Calu3 (cell line): ENCODE measurements around the gene LRBA. TPM values are rescaled to one million over a fixed set of nuclear protein-coding genes. Genes with fewer than 3 reads are reported as not detected.

ENCODE experiments used
- BruUV-seq: library from RNA; stranded (reverse); fragments of 400-500 nt; replicated peaks from 2 replicates; lab custom pipeline; 2021; lab: Mats Ljungman, UMichigan
- CTCF ChIA-PET: fragments of 300-600 bp; sonication (Branson Sonifier 250); formaldehyde crosslinking; loops from one replicate; lab custom pipeline; 2022; ENCODE audit warnings: antibody characterized with exemption; lab: Charles Lee
- DNase-seq: peaks from one replicate; pipeline ENCODE4 v3.0.0; 2022
- H3K27ac Mint-ChIP-seq: one replicate; pipeline ENCODE4 v1.8.0; 2022; ENCODE audit warnings: mixed read lengths; ENCODE audit not compliant: unreplicated experiment
- H3K27me3 Mint-ChIP-seq: one replicate; pipeline ENCODE4 v1.8.0; 2022; ENCODE audit warnings: mixed read lengths; ENCODE audit not compliant: unreplicated experiment
- H3K36me3 Mint-ChIP-seq: one replicate; pipeline ENCODE4 v1.8.0; 2022; ENCODE audit warnings: mild to moderate bottlenecking, moderate library complexity, mixed read lengths; ENCODE audit not compliant: insufficient read depth, unreplicated experiment
- H3K4me1 Mint-ChIP-seq: one replicate; pipeline ENCODE4 v1.8.0; 2022; ENCODE audit warnings: mild to moderate bottlenecking, low read depth, mixed read lengths; ENCODE audit not compliant: unreplicated experiment
- H3K4me3 Mint-ChIP-seq: one replicate; pipeline ENCODE4 v1.8.0; 2022; ENCODE audit warnings: mild to moderate bottlenecking, low read depth, moderate library complexity, mixed read lengths; ENCODE audit not compliant: unreplicated experiment
- H3K9me3 Mint-ChIP-seq: one replicate; pipeline ENCODE4 v1.8.0; 2022; ENCODE audit warnings: low read depth, mixed read lengths; ENCODE audit not compliant: unreplicated experiment
- intact Hi-C: fragments of 100-400 bp; cut with micrococcal nuclease; formaldehyde crosslinking; loops from one replicate; pipeline ENCODE4 v1.10.0; 2022; ENCODE audit not compliant: unreplicated experiment
- total RNA-seq: library from RNA; stranded (reverse); gene quantifications from 2 replicates; pipeline ENCODE4 v1.2.3, GENCODE V29; 2022
- TF ChIP-seq, protein P1 (sequence below): fragments of 200-600 bp; IDR thresholded peaks from one replicate; pipeline ENCODE4 v1.8.0; 2022; ENCODE audit warnings: antibody characterized with exemption; ENCODE audit not compliant: unreplicated experiment

The LRBA gene
- total RNA-seq, 1 experiment from 2014 or later, result 49.0 TPM

DNA sequence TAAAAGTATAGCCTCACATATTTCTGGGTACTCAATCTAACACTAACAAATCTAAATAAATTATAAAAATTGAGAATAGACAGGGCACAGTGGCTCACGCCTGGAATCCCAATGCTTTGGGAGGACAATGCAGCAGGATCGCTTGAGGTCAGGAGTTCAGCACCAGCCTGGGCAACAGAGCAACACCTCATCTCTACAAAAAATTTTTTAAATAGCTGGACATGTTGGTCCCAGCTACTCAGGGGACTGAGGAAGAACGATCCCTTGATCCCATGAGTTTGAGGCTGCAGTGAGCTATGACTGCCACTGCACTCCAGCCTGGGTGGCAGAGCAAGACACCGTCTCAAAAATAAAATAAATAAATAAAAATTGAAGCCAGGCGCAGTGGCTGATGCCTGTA lies 192.7 kb downstream of the LRBA start:
- no peak for DNase-seq
- TF ChIP-seq, protein P1, sequence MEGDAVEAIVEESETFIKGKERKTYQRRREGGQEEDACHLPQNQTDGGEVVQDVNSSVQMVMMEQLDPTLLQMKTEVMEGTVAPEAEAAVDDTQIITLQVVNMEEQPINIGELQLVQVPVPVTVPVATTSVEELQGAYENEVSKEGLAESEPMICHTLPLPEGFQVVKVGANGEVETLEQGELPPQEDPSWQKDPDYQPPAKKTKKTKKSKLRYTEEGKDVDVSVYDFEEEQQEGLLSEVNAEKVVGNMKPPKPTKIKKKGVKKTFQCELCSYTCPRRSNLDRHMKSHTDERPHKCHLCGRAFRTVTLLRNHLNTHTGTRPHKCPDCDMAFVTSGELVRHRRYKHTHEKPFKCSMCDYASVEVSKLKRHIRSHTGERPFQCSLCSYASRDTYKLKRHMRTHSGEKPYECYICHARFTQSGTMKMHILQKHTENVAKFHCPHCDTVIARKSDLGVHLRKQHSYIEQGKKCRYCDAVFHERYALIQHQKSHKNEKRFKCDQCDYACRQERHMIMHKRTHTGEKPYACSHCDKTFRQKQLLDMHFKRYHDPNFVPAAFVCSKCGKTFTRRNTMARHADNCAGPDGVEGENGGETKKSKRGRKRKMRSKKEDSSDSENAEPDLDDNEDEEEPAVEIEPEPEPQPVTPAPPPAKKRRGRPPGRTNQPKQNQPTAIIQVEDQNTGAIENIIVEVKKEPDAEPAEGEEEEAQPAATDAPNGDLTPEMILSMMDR, result no peak
- Mint-ChIP-seq H3K4me3 (no peak overlapping the region), H3K4me1 (no peaks in the 10 kb centered on the region), H3K27me3 (no peaks in the 10 kb centered on the region), H3K27ac (no peak overlapping the region), H3K9me3 (no peaks in the 10 kb centered on the region), H3K36me3 (no peaks in the 10 kb centered on the region)
- CTCF ChIA-PET, result no interaction called here
- intact Hi-C loops, result no loop called here
- no TSS peak for BruUV-seq

DNA sequence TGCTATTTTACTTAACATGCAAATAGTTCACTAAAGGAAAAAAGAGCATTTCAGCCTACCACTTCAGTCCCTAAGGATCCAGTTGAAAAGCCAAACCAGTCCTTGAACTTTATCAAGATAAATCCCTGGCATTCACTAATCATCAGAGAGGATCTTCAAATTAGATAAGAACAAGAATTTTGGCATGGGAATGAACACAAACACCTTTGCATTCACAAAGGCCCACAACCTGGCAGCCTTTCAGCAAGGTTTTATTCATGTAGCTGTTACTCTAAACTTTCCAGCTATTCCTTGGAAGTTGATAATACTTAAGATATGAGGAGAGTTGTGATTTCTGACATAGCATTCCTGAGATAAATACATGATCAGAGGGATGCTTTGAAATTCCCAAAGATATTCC lies 193.4 kb downstream of the LRBA start:
- no peak for DNase-seq
- CTCF ChIA-PET, result no interaction called here
- TF ChIP-seq, protein P1, result no peak
- intact Hi-C loops, result no loop called here
- BruUV-seq, result no TSS peak
- Mint-ChIP-seq H3K36me3 (no peaks in the 10 kb centered on the region), H3K27ac (no peak overlapping the region), H3K9me3 (no peaks in the 10 kb centered on the region), H3K4me1 (no peaks in the 10 kb centered on the region), H3K27me3 (no peaks in the 10 kb centered on the region), H3K4me3 (no peak overlapping the region)

DNA sequence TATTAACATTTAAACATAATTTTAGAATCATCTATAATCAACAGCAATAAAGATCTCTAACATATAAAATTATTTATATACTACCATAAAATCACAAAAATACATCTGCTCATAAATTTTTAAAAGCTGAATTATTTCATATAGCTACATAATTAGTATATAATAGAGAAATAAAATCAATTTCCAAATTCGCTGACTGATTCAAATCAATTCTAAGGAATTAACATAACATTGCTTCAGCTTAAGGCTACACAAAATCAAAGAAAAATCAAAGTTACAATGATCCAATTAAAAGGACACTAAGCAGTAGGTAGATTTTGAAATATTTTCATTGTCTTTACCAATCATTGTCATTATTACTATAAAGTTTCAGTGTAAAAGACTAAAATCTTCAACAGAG lies 194.7 kb downstream of the LRBA start:
- CTCF ChIA-PET, result no interaction called here
- no peak overlapping the region for H3K4me3 Mint-ChIP-seq
- intact Hi-C loops, result no loop called here
- no peaks in the 10 kb centered on the region for H3K36me3 Mint-ChIP-seq
- H3K27me3 Mint-ChIP-seq, result no peaks in the 10 kb centered on the region
- H3K9me3 Mint-ChIP-seq, result no peaks in the 10 kb centered on the region
- no peak overlapping the region for H3K27ac Mint-ChIP-seq
- no TSS peak for BruUV-seq
- DNase-seq, result no peak
- H3K4me1 Mint-ChIP-seq, result no peaks in the 10 kb centered on the region
- TF ChIP-seq, protein P1, result no peak

DNA sequence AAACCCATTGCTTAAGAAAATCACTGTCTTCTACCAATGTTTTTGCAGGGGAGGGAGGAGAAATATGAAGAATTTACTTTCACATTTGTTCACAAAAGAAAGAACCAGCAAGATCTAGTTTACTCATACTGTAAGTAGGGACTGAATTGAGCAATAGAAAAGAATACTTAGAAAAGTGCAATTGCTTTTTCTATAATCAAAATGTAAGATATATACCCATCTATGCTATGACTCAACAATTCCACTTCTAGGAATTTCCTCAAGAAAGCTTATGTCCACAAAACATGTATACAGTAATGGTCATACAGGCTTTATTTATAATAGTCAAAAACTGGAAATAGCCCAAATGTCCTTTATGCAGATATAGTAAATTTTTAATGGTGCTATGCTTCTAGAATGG lies 196.4 kb downstream of the LRBA start:
- Mint-ChIP-seq H3K27ac (no peak overlapping the region), H3K27me3 (no peaks in the 10 kb centered on the region), H3K9me3 (no peaks in the 10 kb centered on the region), H3K4me3 (no peak overlapping the region), H3K4me1 (no peaks in the 10 kb centered on the region), H3K36me3 (no peaks in the 10 kb centered on the region)
- no TSS peak for BruUV-seq
- no peak for DNase-seq
- TF ChIP-seq, protein P1, result no peak
- intact Hi-C loops, result loop anchor here (5.0 kb wide), 1 partner anchor 49 kb away; no protein-coding TSS in a partner anchor
- CTCF ChIA-PET, result no interaction called here
